Mucosa of rectum (tissue), 2 donors: ENCODE data around the gene VOPP1.

Experiments
- H3K27ac ChIP-seq, 2 donors: one replicate each; pipeline ENCODE4 v1.7.0; 2013; ENCODE audit warnings: inconsistent platforms in 2 of 2, low read depth in 2 of 2, low read length in 2 of 2
- H3K27me3 ChIP-seq, 2 donors: one replicate each; pipeline ENCODE4 v1.7.0; 2013; ENCODE audit warnings: low read length in 2 of 2; ENCODE audit not compliant: control insufficient read depth in 2 of 2, insufficient read depth in 2 of 2
- H3K36me3 ChIP-seq, 2 donors: one replicate each; pipeline ENCODE4 v1.7.0; 2013; ENCODE audit warnings: low read length in 2 of 2; ENCODE audit not compliant: control insufficient read depth in 2 of 2, insufficient read depth in 2 of 2
- H3K4me1 ChIP-seq, 2 donors: one replicate each; pipeline ENCODE4 v1.7.0; 2013; ENCODE audit warnings: low read length in 2 of 2, mild to moderate bottlenecking in 1 of 2; ENCODE audit not compliant: control insufficient read depth in 2 of 2, insufficient read depth in 2 of 2
- H3K4me3 ChIP-seq, 2 donors: one replicate each; pipeline ENCODE4 v1.7.0; 2013; ENCODE audit warnings: low read length in 2 of 2
- H3K9ac ChIP-seq, 2 donors: one replicate each; pipeline ENCODE4 v1.7.0; 2013; ENCODE audit warnings: low read length in 2 of 2, low read depth in 1 of 2, mild to moderate bottlenecking in 1 of 2
- H3K9me3 ChIP-seq, 2 donors: one replicate each; pipeline ENCODE4 v1.7.0; 2013; ENCODE audit warnings: low read length in 2 of 2; ENCODE audit not compliant: control insufficient read depth in 2 of 2
- donor health status: healthy.
- donor health status: Normal muscosa, but diverticular disease.

VOPP1 gene

GRCh38 chr7:55523366-55523765, 48.9 kb downstream of the VOPP1 start:
- H3K4me1 ChIP-seq = peaks cover 14 to 20% of the 10 kb centered on the region in 2 donors
- no peaks in the 10 kb centered on the region for H3K9me3 ChIP-seq
- peaks cover 8 to 9% of the 10 kb centered on the region in 2 donors for H3K36me3 ChIP-seq
- H3K4me3 ChIP-seq = no peak overlapping the region
- no peak overlapping the region for H3K9ac ChIP-seq
- H3K27ac ChIP-seq = no peak overlapping the region
- no peaks in the 10 kb centered on the region for H3K27me3 ChIP-seq

- peak overlapping the region in 1 of 2 donors; percentile 26 for H3K4me3 ChIP-seq
- peak overlapping the region; percentile 72 to 77 for H3K27ac ChIP-seq
- H3K36me3 ChIP-seq = peaks cover 19% of the 10 kb centered on the region in 2 donors
- H3K9me3 ChIP-seq = no peaks in the 10 kb centered on the region
- H3K4me1 ChIP-seq = peaks cover 14 to 20% of the 10 kb centered on the region in 2 donors
- H3K9ac ChIP-seq = peak overlapping the region; percentile 32 to 48
- no peaks in the 10 kb centered on the region for H3K27me3 ChIP-seq
Observed at GRCh38 chr7:55521917-55522902, 50.1 kb downstream of the VOPP1 start.

- Histone ChIP-seq H3K9ac (peak overlapping the region in 1 of 2 donors; percentile 48), H3K9me3 (no peaks in the 10 kb centered on the region), H3K4me1 (peaks cover 14 to 20% of the 10 kb centered on the region in 2 donors), H3K4me3 (peak overlapping the region in 1 of 2 donors; percentile 13), H3K36me3 (peaks cover 19 to 20% of the 10 kb centered on the region in 2 donors), H3K27ac (peak overlapping the region; percentile 72 to 77), H3K27me3 (no peaks in the 10 kb centered on the region)
Observed at GRCh38 chr7:55521512-55521911, 50.8 kb downstream of the VOPP1 start.

DNA sequence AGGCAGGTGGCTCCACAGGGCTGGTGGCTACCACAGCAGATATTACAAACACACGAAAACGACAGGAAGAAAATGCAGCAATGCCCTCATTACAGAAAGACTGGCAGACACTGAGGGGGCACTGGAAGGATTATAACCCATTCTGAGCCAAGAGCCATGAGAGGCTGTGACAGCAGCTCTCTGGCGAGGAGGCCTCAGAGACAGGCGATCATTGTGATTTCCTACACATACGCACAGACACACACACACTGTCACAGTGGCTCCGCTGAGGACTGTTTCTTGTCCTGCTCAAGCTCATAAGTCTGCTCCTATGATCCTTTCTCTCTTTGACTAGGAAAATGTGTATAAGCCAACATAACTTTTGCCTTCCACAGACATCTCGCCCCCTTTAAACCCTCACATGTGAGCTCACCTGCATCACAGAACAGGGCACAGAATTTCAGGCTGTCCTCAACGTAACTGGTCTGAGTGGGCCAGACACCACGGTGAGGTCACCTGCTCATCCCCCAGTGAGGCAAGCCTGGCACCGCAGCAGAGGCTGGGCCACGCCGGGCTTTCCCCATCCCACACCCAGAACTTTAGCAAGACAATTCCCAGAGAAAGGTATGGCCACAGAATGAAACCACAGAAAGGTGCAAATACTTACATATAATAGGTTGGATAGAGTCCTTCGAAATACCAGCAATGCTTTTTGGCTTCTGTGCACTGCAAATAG, 51.7 kb downstream of the VOPP1 start:
- H3K36me3 ChIP-seq = peaks cover 19 to 20% of the 10 kb centered on the region in 2 donors
- H3K4me1 ChIP-seq = peaks cover 15 to 20% of the 10 kb centered on the region in 2 donors
- no peaks in the 10 kb centered on the region for H3K9me3 ChIP-seq
- H3K4me3 ChIP-seq = no peak overlapping the region
- peak overlapping the region in 1 of 2 donors; percentile 25 for H3K27ac ChIP-seq
- no peaks in the 10 kb centered on the region for H3K27me3 ChIP-seq
- no peak overlapping the region for H3K9ac ChIP-seq

- peaks cover 17 to 22% of the 10 kb centered on the region in 2 donors for H3K4me1 ChIP-seq
- H3K27ac ChIP-seq = peak overlapping the region; percentile 32 to 43
- no peak overlapping the region for H3K4me3 ChIP-seq
- no peaks in the 10 kb centered on the region for H3K9me3 ChIP-seq
- no peaks in the 10 kb centered on the region for H3K27me3 ChIP-seq
- no peak overlapping the region for H3K9ac ChIP-seq
- peaks cover 26 to 27% of the 10 kb centered on the region in 2 donors for H3K36me3 ChIP-seq
Observed at GRCh38 chr7:55518836-55519235, 53.5 kb downstream of the VOPP1 start.

DNA sequence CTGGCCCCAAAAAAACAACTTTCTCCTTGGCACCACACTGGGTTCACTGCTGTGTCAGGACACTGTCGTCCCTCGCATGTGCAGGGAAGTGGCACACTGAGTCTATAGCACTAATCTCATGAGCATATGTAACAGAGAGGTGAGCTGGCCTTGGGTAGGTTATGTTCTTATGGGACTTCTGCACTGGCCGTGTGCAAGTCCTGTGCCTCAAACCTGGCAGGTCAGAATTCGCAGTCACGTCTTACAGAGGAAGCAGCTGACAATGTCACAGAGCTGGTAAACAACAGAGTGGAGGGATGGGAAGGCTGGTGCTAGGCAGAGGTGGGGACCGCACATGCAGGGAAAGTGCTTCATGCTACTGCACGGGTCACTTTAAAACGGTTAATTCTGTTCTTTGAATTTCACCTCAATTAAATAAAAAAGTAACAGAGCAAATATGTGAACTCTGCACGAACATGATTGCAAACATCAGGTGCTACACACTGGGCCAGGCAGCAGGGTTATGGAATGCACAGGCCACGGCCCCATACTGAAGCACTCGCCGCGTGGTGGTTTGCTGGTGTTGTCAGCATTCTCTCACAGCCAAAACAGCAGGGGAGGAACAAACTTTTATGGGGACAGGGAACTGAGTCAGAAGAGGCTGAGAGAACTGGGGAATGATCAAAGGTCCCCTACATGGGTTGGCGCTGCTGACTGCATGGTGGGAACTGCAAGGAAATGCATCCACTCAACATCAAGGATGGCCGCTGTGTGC, 54.2 kb downstream of the VOPP1 start:
- H3K36me3 ChIP-seq = peaks cover 26 to 27% of the 10 kb centered on the region in 2 donors
- no peak overlapping the region for H3K4me3 ChIP-seq
- H3K27me3 ChIP-seq = no peaks in the 10 kb centered on the region
- no peaks in the 10 kb centered on the region for H3K9me3 ChIP-seq
- no peak overlapping the region for H3K9ac ChIP-seq
- H3K4me1 ChIP-seq = peaks cover 17 to 21% of the 10 kb centered on the region in 2 donors
- peak overlapping the region; percentile 10 to 16 for H3K27ac ChIP-seq

DNA sequence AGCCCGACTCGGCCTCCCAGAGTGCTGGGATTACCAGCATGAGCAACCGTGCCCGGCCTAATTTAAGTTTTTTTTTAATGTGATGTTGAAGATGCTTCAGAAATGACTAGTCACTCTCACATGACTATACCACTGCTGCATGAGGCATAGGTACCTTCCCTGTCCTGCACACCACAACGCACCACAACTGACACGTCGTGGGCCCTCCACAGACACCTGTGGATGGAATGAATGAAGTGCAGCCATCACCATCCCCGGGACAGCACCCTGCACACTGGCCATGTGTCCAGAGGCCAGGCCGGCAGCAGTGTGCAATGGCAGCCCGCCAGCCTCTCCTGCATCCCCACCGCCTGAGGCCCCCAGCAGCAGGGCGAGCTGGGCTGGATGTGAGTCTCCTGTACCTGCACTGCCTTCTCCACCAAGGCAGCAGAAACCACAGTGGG, 55.1 kb downstream of the VOPP1 start:
- H3K4me1 ChIP-seq = peaks cover 9 to 14% of the 10 kb centered on the region in 2 donors
- no peaks in the 10 kb centered on the region for H3K9me3 ChIP-seq
- no peak overlapping the region for H3K4me3 ChIP-seq
- H3K9ac ChIP-seq = no peak overlapping the region
- no peaks in the 10 kb centered on the region for H3K27me3 ChIP-seq
- H3K36me3 ChIP-seq = peaks cover 26 to 30% of the 10 kb centered on the region in 2 donors
- H3K27ac ChIP-seq = peak overlapping the region in 1 of 2 donors; percentile 43

DNA sequence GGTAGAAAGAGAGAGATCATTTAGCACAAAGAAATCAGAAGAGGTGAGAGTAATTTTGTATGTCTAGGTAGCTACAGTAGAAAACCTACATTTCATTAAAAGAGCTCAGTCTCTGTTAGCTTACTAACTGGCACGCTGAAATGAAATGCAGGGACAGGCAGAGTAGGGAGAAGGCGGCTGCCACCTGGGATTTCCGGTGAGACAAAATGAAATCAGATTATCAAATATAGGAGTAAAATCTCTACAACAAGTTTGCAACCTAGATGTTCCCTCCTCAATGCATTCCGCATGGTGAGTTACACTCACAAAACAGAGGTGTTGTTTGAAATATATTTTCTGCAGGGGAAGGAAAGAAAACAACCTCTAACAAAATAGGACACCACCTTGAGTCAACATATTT, 55.9 kb downstream of the VOPP1 start:
- peak overlapping the region in 1 of 2 donors; percentile 4 for H3K27ac ChIP-seq
- H3K4me3 ChIP-seq = no peak overlapping the region
- H3K9ac ChIP-seq = no peak overlapping the region
- H3K4me1 ChIP-seq = peaks cover 3 to 8% of the 10 kb centered on the region in 2 donors
- no peaks in the 10 kb centered on the region for H3K27me3 ChIP-seq
- peaks cover 26 to 30% of the 10 kb centered on the region in 2 donors for H3K36me3 ChIP-seq
- no peaks in the 10 kb centered on the region for H3K9me3 ChIP-seq

GRCh38 chr7:55515569-55516279, 56.6 kb downstream of the VOPP1 start:
- H3K27me3 ChIP-seq = no peaks in the 10 kb centered on the region
- H3K9me3 ChIP-seq = no peaks in the 10 kb centered on the region
- H3K36me3 ChIP-seq = peaks cover 25 to 30% of the 10 kb centered on the region in 2 donors
- peak overlapping the region in 1 of 2 donors; percentile 22 for H3K4me3 ChIP-seq
- no peak overlapping the region for H3K9ac ChIP-seq
- peak overlapping the region; percentile 4 to 5 for H3K27ac ChIP-seq
- peaks cover 3 to 4% of the 10 kb centered on the region in 2 donors for H3K4me1 ChIP-seq
